Stimulated activated CD4-positive, alpha-beta T cell treated with anti-CD3 and anti-CD28 coated beads, Interleukin-2, amount 100 ng/mL, for 24 hours (primary cell): Measurements from ENCODE around the gene RBMXL2.

Experiments
- DNase-seq, 2 donors: peaks; one replicate each; pipeline ENCODE4 v3.0.0-alpha.2; 2020

RBMXL2 gene

DNA sequence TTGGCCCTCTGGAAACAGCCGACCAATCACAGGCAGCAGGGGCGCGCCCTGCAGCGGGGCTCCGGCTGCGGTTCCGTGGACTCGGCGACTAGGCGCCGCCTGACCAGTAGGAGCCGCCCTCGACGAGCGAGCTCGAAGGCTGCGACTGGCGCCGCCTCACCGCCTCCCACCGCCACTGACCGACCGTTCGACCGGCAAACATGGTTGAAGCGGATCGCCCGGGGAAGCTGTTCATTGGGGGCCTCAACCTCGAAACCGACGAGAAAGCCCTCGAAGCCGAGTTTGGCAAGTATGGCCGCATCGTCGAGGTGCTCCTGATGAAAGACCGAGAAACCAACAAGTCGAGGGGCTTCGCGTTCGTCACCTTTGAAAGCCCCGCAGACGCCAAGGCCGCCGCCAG is at the start of gene RBMXL2:
RBMXL2 (plus strand) TSS at position 78 of the 400 bp plus-strand sequence; CDS start at position 201, 123 bp downstream.
- DNase-seq = no peak

DNA sequence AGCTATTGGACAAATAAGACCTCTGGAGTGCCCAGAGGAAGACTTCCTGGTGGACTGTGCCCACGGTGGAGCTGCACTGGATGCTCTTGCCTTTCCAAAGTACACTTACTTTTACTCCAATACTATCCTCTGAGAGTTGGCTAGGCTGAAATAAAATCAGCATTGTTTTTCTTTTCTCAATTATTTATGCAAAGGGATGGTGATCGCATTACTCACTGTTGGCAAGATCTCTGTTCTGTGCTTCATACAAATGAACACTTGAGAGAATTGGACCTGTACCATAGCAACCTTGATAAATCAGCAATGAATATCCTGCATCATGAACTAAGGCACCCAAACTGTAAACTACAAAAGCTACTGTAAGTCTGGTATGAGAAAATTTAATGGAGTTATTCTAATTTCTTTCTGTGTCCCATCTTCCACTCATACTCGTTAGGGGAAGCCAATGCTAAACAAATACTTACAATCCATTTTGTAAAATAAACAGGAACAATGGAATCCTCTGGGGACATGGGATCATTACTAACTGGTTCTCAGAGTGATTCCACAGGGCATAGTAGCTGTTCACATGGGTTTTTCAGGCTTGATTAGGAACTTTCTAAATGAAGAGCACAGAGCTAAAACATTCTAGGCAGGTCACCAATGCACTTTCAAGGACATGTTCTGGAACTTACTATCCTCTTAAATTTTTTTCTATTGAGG is 42.2 kb upstream of the RBMXL2 start:
- DNase-seq = no peak

DNA sequence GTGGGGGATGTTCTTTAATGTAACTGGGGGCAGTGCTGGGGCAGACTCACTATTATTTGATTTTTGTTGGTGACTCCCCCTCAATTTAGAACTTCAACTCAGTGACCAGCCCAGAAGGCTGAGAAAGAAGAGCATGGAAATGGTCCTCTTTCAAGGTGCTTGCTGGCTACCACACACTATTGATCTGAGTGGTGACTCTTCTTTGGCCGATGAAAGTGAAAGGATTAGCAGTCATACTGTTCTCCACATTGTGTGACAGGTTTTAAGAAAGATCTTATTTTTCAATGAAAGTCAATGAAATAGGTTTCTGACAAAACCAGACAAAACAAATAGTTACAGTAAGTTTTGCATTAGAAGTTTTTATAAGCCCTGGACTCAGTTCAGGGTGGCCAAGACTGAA is 38.6 kb upstream of the RBMXL2 start:
- no peak for DNase-seq

GRCh38 chr11:7056828-7057513 is 31.8 kb upstream of the RBMXL2 start:
- DNase-seq = no peak

DNA sequence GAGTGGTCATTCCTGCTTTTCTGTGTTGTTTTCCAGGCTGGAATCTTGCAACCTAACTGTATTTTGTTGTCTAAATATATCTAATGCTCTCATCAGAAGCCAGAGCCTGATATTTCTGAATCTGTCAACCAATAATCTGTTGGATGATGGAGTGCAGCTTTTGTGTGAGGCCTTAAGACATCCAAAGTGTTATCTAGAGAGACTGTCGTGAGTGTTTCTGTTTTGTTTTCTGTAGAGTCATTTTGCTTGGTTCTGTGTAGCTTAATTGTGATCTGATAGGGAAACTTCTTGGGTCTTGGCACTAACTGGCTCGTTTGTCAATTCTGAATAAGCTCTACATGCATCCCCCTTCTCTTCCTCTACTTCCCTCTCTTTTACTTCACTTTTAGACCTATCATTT is 31.2 kb upstream of the RBMXL2 start:
- DNase-seq = no peak

DNA sequence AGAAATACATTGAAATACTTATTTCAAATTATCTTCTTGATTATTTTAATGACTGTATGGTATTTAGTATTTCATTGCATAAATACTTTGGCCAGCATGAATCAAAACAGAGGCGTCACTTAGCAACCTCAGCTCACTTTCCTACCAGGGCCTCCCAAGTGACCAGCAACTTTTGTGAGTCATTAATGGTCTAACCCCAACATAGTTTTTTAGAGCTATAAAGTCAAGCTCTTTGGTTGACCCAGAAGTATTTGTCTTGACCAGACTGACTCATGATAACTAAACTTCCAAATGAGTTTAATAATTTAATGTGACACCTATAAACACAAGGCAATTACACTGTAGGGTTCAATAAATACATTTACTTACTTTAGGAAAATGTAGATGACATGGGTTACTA is 27.9 kb upstream of the RBMXL2 start:
- no peak for DNase-seq

DNA sequence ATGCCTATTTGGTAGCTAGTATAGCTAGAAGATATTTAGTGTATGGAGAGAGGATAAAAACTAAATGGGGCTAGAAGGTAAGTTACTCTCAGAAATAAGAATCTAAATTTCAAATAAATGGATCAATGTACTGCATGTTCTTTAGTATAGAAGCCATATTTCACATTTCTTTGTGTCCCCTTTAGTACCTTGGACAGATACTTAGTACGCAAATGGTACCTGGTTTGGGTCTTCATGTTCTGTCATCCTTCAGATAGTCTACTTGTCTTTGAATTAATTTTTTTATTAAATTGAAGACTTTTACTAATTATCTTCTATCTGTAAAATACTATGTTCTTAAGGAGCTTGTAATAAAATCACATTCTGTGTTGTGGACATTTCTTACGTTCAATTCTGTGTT is 26.3 kb upstream of the RBMXL2 start:
- no peak for DNase-seq

DNA sequence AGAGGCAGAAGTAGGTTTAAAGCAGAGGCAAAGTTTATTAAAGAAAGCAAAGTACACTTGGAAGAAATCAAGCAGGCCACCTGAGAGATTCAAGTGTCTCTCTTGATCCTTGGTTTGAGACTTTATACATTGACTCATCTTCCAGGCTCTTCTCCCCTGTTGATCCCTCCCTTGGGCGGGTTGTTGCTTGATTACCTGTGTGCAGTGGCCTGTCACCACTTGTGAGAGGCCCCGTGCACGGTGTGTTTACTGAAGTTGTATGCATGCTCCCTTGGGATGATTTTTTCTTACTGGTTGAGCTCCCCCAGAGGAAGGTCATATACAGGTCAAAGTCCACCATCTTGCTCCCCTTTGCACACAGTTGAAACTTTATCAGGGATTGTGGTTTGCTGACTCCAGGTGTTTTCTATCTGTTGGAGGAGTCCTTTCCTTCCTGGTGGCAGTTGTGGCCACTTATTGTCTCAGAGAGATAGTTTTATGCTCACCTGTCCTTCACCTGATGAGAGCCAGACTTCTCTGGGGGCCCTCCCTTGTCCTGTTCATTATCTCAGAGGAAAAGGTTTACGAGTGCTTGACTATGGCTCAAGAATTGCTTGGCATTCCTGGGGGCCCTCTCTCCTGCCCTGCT is 16.3 kb upstream of the RBMXL2 start:
- no peak for DNase-seq

GRCh38 chr11:7077101-7077500 is 11.7 kb upstream of the RBMXL2 start:
- no peak for DNase-seq

GRCh38 chr11:7079545-7080135 is 9.2 kb upstream of the RBMXL2 start:
- no peak for DNase-seq

- DNase-seq = no peak
Measured at GRCh38 chr11:7080900-7081299, 7.9 kb upstream of the RBMXL2 start.

DNA sequence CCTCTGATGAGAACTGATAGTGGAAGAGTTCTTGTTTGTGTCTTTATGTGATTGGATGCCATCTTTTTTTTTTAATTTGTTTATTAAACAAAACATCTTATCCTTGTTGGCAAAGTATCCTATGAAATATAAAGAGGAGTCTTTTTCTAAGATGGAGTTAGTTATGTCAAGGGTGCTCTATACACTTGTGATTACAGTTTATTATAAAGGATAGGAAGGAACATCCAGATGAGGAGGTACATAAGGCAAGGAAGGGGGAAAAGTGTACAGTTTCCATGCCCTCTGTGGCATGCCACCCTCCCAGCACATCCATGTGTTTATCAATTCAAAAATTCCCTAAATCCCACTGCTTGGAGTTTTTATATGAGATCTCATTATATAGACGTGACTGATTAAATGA is 7.4 kb upstream of the RBMXL2 start:
- no peak for DNase-seq

GRCh38 chr11:7089328-7090251 is 792 bp downstream of the RBMXL2 start:
- no peak for DNase-seq

- no peak for DNase-seq
Measured at GRCh38 chr11:7098235-7098832, 9.5 kb downstream of the RBMXL2 start.

- DNase-seq = no peak
Measured at GRCh38 chr11:7115780-7116179, 27.0 kb downstream of the RBMXL2 start.

GRCh38 chr11:7116370-7116769 is 27.6 kb downstream of the RBMXL2 start:
- DNase-seq = no peak

DNA sequence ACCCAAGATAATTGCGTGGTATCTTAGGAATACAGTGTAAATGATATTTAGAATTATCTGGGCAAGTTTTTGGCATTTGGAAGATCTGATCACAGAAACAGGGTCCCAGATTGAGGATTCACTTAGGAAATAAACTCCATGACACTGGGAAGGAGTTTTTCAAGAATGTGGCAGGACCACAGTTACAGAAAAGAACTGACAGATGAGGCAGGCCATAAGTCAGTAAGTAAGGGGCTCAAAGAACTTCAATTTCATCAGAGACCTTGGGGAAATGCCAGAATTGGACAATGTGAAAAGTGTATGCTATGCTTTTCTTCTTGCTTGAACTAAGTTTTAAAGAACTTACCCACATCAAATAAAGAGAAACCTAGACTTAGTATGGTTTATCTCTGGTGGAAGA is 49.3 kb downstream of the RBMXL2 start:
- no peak for DNase-seq
